HUES48 (cell line): ENCODE results near the gene RNF175.

Source experiments
- H3K27ac ChIP-seq: one replicate; pipeline ENCODE4 v1.7.0; 2013; ENCODE audit warnings: low read depth, low read length, inconsistent platforms
- H3K27me3 ChIP-seq: 2 replicates; pipeline ENCODE4 v1.6.1; 2013; ENCODE audit warnings: mild to moderate bottlenecking, low read length; ENCODE audit not compliant: control insufficient read depth, insufficient read depth
- H3K36me3 ChIP-seq: 2 replicates; pipeline ENCODE4 v1.6.1; 2013; ENCODE audit warnings: low read length; ENCODE audit not compliant: control insufficient read depth, insufficient read depth
- H3K4me1 ChIP-seq: 2 replicates; pipeline ENCODE4 v1.6.1; 2013; ENCODE audit warnings: mild to moderate bottlenecking, low read length; ENCODE audit not compliant: control insufficient read depth, insufficient read depth
- H3K4me3 ChIP-seq: 2 replicates; pipeline ENCODE4 v1.5.1; 2013; ENCODE audit warnings: mild to moderate bottlenecking, low read depth, low read length
- H3K9ac ChIP-seq: 2 replicates; pipeline ENCODE4 v1.6.1; 2013; ENCODE audit warnings: mild to moderate bottlenecking, low read depth, low read length, moderate library complexity
- H3K9me3 ChIP-seq: 2 replicates; pipeline ENCODE4 v1.6.1; 2013; ENCODE audit warnings: low read length; ENCODE audit not compliant: control insufficient read depth, insufficient read depth

Gene RNF175

GRCh38 chr4:153791746-153792617 lies 32.2 kb upstream of the RNF175 start:
- Histone ChIP-seq H3K9me3 (no peaks in the 10 kb centered on the region), H3K9ac (peak overlapping the region; percentile 87), H3K27ac (peak overlapping the region; percentile 98), H3K4me3 (peak overlapping the region; percentile 70), H3K36me3 (no peaks in the 10 kb centered on the region), H3K4me1 (peaks cover 22% of the 10 kb centered on the region), H3K27me3 (peaks cover 40% of the 10 kb centered on the region)

GRCh38 chr4:153790962-153791551 lies 31.2 kb upstream of the RNF175 start:
- Histone ChIP-seq H3K27me3 (peaks cover 40% of the 10 kb centered on the region), H3K4me3 (peak overlapping the region; percentile 70), H3K27ac (peak overlapping the region; percentile 98), H3K9me3 (no peaks in the 10 kb centered on the region), H3K36me3 (no peaks in the 10 kb centered on the region), H3K4me1 (peaks cover 32% of the 10 kb centered on the region), H3K9ac (peak overlapping the region; percentile 87)

- peak overlapping the region; percentile 98 for H3K27ac ChIP-seq
Measured at GRCh38 chr4:153790500-153790865, 30.7 kb upstream of the RNF175 start.

GRCh38 chr4:153789741-153790499 lies 30.1 kb upstream of the RNF175 start:
- peaks cover 37% of the 10 kb centered on the region for H3K4me1 ChIP-seq
- H3K9me3 ChIP-seq, result no peaks in the 10 kb centered on the region
- H3K9ac ChIP-seq, result peak overlapping the region; percentile 79
- peaks cover 40% of the 10 kb centered on the region for H3K27me3 ChIP-seq
- H3K27ac ChIP-seq, result peak overlapping the region; percentile 98
- H3K4me3 ChIP-seq, result peak overlapping the region; percentile 70
- H3K36me3 ChIP-seq, result peaks cover 9% of the 10 kb centered on the region

More at GRCh38 chr4:153790500-153790865, 30.7 kb upstream of the RNF175 start:
- peak overlapping the region; percentile 70 for H3K4me3 ChIP-seq
- no peaks in the 10 kb centered on the region for H3K9me3 ChIP-seq
- peaks cover 40% of the 10 kb centered on the region for H3K27me3 ChIP-seq
- H3K9ac ChIP-seq, result peak overlapping the region; percentile 63
- peaks cover 36% of the 10 kb centered on the region for H3K4me1 ChIP-seq
- peaks cover 3% of the 10 kb centered on the region for H3K36me3 ChIP-seq

- Histone ChIP-seq H3K27ac (peak within 1 kb of the TSS; percentile 98), H3K9ac (peak within 1 kb of the TSS; percentile 82), H3K36me3 (peaks cover 21% of the 10 kb centered on the region), H3K4me1 (peaks cover 37% of the 10 kb centered on the region), H3K9me3 (no peaks in the 10 kb centered on the region), H3K27me3 (peaks cover 34% of the 10 kb centered on the region), H3K4me3 (peak within 1 kb of the TSS; percentile 70)
Measured at GRCh38 chr4:153788413-153789276, 28.8 kb upstream of the RNF175 start, which contains the start of gene SFRP2. Gene SFRP2, minus strand, starts transcription at chr4:153789083. Its CDS starts 248 bp downstream, at chr4:153788835.

GRCh38 chr4:153788051-153788412 lies 28.2 kb upstream of the RNF175 start:
- Histone ChIP-seq H3K4me1 (peaks cover 31% of the 10 kb centered on the region), H3K9ac (peak overlapping the region; percentile 82), H3K4me3 (peak overlapping the region; percentile 70), H3K27me3 (peaks cover 30% of the 10 kb centered on the region), H3K27ac (peak overlapping the region; percentile 98), H3K9me3 (no peaks in the 10 kb centered on the region), H3K36me3 (peaks cover 27% of the 10 kb centered on the region)

- Histone ChIP-seq H3K27ac (peak overlapping the region; percentile 98), H3K4me1 (peaks cover 31% of the 10 kb centered on the region), H3K4me3 (peak overlapping the region; percentile 70), H3K9ac (peak overlapping the region; percentile 82), H3K36me3 (peaks cover 32% of the 10 kb centered on the region), H3K27me3 (peaks cover 25% of the 10 kb centered on the region), H3K9me3 (no peaks in the 10 kb centered on the region)
Measured at GRCh38 chr4:153787575-153787974, 27.8 kb upstream of the RNF175 start.

GRCh38 chr4:153787061-153787560 lies 27.3 kb upstream of the RNF175 start:
- H3K9ac ChIP-seq, result peak overlapping the region; percentile 82
- peak overlapping the region; percentile 70 for H3K4me3 ChIP-seq
- H3K27ac ChIP-seq, result peak overlapping the region; percentile 98

GRCh38 chr4:153785910-153786721 lies 26.3 kb upstream of the RNF175 start:
- Histone ChIP-seq H3K4me1 (peaks cover 33% of the 10 kb centered on the region), H3K27me3 (peaks cover 12% of the 10 kb centered on the region; the same call in 1 of the 2 replicates), H3K9me3 (no peaks in the 10 kb centered on the region), H3K9ac (0 out of 2 replicates have a peak overlapping the region, but pooled peaks have one; percentile 13), H3K27ac (peak overlapping the region; percentile 80), H3K36me3 (peaks cover 47% of the 10 kb centered on the region), H3K4me3 (peak overlapping the region; percentile 70)

More at GRCh38 chr4:153787061-153787560, 27.3 kb upstream of the RNF175 start:
- H3K4me1 ChIP-seq, result peaks cover 35% of the 10 kb centered on the region
- peaks cover 37% of the 10 kb centered on the region for H3K36me3 ChIP-seq
- H3K9me3 ChIP-seq, result no peaks in the 10 kb centered on the region
- peaks cover 22% of the 10 kb centered on the region for H3K27me3 ChIP-seq
